Erythroblast (primary cell): ENCODE results near the gene MON1B.

Source experiments
- GATA1 ChIP-seq: IDR thresholded peaks from 2 replicates; pipeline ENCODE4 v1.6.1; 2011; ENCODE audit warnings: low read depth, mild to moderate bottlenecking, control low read depth, low read length, moderate library complexity
- POLR2A ChIP-seq: IDR thresholded peaks from 2 replicates; pipeline ENCODE4 v1.6.1; 2011; ENCODE audit warnings: mild to moderate bottlenecking, low read length

- no peak for TF ChIP-seq POLR2A
- TF ChIP-seq GATA1 = no peak
Measured at GRCh38 chr16:77194295-77195231, 3.6 kb downstream of the MON1B start.
